ENCODE data around the gene TAPBPL.

- TF ChIP-seq RFX5 (IDR thresholded peaks at IDR 0.05; ENCODE audit: low read length) (no peak), POLR2AphosphoS5 (IDR thresholded peaks at IDR 0.05; ENCODE audit: low read depth, low read length) (no peak), EP300 (IDR thresholded peaks at IDR 0.05; ENCODE audit: borderline replicate concordance in 1 of 2, low read depth in 1 of 2, low read length in 1 of 2) (no peak), TCF12 (IDR thresholded peaks at IDR 0.05) (no peak), YY1 (IDR thresholded peaks at IDR 0.05; ENCODE audit: low read depth) (no peak), NRF1 (IDR thresholded peaks at IDR 0.05; ENCODE audit: low read depth, low read length) (no peak), NFIC (IDR thresholded peaks at IDR 0.05; ENCODE audit: borderline replicate concordance) (no peak), GATA2 (CRISPR knock-in tag; IDR thresholded peaks at IDR 0.05) (no peak), TAF1 (IDR thresholded peaks at IDR 0.05; ENCODE audit: borderline replicate concordance, low read depth, low read length) (no peak), MXI1 (IDR thresholded peaks at IDR 0.05; ENCODE audit: low read depth, low read length) (no peak), RAD21 (IDR thresholded peaks at IDR 0.05; ENCODE audit: low read length) (no peak)
- TF ChIP-seq, protein P1, sequence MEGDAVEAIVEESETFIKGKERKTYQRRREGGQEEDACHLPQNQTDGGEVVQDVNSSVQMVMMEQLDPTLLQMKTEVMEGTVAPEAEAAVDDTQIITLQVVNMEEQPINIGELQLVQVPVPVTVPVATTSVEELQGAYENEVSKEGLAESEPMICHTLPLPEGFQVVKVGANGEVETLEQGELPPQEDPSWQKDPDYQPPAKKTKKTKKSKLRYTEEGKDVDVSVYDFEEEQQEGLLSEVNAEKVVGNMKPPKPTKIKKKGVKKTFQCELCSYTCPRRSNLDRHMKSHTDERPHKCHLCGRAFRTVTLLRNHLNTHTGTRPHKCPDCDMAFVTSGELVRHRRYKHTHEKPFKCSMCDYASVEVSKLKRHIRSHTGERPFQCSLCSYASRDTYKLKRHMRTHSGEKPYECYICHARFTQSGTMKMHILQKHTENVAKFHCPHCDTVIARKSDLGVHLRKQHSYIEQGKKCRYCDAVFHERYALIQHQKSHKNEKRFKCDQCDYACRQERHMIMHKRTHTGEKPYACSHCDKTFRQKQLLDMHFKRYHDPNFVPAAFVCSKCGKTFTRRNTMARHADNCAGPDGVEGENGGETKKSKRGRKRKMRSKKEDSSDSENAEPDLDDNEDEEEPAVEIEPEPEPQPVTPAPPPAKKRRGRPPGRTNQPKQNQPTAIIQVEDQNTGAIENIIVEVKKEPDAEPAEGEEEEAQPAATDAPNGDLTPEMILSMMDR (IDR thresholded peaks at IDR 0.05), result no peak
- TF ChIP-seq, protein P2, sequence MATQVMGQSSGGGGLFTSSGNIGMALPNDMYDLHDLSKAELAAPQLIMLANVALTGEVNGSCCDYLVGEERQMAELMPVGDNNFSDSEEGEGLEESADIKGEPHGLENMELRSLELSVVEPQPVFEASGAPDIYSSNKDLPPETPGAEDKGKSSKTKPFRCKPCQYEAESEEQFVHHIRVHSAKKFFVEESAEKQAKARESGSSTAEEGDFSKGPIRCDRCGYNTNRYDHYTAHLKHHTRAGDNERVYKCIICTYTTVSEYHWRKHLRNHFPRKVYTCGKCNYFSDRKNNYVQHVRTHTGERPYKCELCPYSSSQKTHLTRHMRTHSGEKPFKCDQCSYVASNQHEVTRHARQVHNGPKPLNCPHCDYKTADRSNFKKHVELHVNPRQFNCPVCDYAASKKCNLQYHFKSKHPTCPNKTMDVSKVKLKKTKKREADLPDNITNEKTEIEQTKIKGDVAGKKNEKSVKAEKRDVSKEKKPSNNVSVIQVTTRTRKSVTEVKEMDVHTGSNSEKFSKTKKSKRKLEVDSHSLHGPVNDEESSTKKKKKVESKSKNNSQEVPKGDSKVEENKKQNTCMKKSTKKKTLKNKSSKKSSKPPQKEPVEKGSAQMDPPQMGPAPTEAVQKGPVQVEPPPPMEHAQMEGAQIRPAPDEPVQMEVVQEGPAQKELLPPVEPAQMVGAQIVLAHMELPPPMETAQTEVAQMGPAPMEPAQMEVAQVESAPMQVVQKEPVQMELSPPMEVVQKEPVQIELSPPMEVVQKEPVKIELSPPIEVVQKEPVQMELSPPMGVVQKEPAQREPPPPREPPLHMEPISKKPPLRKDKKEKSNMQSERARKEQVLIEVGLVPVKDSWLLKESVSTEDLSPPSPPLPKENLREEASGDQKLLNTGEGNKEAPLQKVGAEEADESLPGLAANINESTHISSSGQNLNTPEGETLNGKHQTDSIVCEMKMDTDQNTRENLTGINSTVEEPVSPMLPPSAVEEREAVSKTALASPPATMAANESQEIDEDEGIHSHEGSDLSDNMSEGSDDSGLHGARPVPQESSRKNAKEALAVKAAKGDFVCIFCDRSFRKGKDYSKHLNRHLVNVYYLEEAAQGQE (IDR thresholded peaks at IDR 0.05; ENCODE audit: low read depth, low read length), result no peak
Measured at GRCh38 chr12:6472491-6472890, 20.6 kb downstream of the TAPBPL start.

Measured in SK-N-SH (cell line).